A673 (cell line): ENCODE results near the gene CENPN.

Experiments used
- CTCF ChIP-seq: fragments of 300-800, 200-600 bp; sonication (generic); conservative IDR thresholded peaks from 2 replicates; pipeline ENCODE4 v1.5.1; 2017; ENCODE audit warnings: low read depth, mild to moderate bottlenecking, antibody characterized with exemption, low read length, moderate library complexity, mixed read lengths
- EZH2 ChIP-seq: fragments of 200-600 bp; sonication (generic); IDR thresholded peaks from 2 replicates; pipeline ENCODE4 v1.6.1; 2017; ENCODE audit warnings: borderline replicate concordance, low read depth, mild to moderate bottlenecking, mixed read lengths, antibody characterized with exemption, low read length; ENCODE audit not compliant: poor library complexity, severe bottlenecking

GRCh38 chr16:80966617-80967016 is 40.4 kb upstream of the CENPN start:
- TF ChIP-seq CTCF (no peak), EZH2 (no peak)
